Body of pancreas (tissue), 4 donors: ENCODE measurements around the gene PLA2G2F.

Experiments used
- CTCF ChIP-seq, 7 experiments: fragments of 450-650 bp in 4 of 7; fragments of 200-600 bp in 3 of 7; sonication (generic) in 3 of 7; IDR thresholded peaks; one replicate each; pipeline ENCODE4 v1.5.1; 2016 to 2019; ENCODE audit warnings: antibody characterized with exemption in 7 of 7
- POLR2A ChIP-seq, 3 donors: fragments of 450-650 bp; IDR thresholded peaks; one replicate each; pipeline ENCODE4 v1.6.1; 2016; ENCODE audit warnings: antibody characterized with exemption in 3 of 3, mild to moderate bottlenecking in 2 of 3

GRCh38 chr1:20139776-20140612, 871 bp downstream of the PLA2G2F start:
- TF ChIP-seq CTCF (IDR thresholded peaks at IDR 0.05), result no peak
- TF ChIP-seq POLR2A (IDR thresholded peaks at IDR 0.05), result no peak
